GM21390 (cell line): ENCODE measurements around the gene LFNG.

Experiments used
- ATAC-seq: cut with Tn5 transposase; IDR thresholded peaks from one replicate; pipeline ENCODE4 v1.9.1; 2021; ENCODE audit not compliant: unreplicated experiment

Gene LFNG

GRCh38 chr7:2516194-2516555, 3.4 kb upstream of the LFNG start:
- ATAC-seq: no peak

- no peak for ATAC-seq
Measured at GRCh38 chr7:2517026-2517425, 2.5 kb upstream of the LFNG start.

GRCh38 chr7:2517678-2518507, 1.7 kb upstream of the LFNG start:
- no peak for ATAC-seq

GRCh38 chr7:2518737-2519118, 846 bp upstream of the LFNG start:
- no peak for ATAC-seq

GRCh38 chr7:2520131-2520760, 672 bp downstream of the LFNG start:
- ATAC-seq: no peak

GRCh38 chr7:2520761-2521290, 1.3 kb downstream of the LFNG start:
- no peak for ATAC-seq

GRCh38 chr7:2521341-2521745, 1.8 kb downstream of the LFNG start:
- ATAC-seq: no peak

GRCh38 chr7:2521952-2522591, 2.5 kb downstream of the LFNG start:
- no peak for ATAC-seq

- ATAC-seq: no peak
Measured at GRCh38 chr7:2522780-2523433, 3.3 kb downstream of the LFNG start.

- ATAC-seq: no peak
Measured at GRCh38 chr7:2523461-2523936, 3.9 kb downstream of the LFNG start.

- no peak for ATAC-seq
Measured at GRCh38 chr7:2523941-2524807, 4.6 kb downstream of the LFNG start.

- no peak for ATAC-seq
Measured at GRCh38 chr7:2524808-2525657, 5.5 kb downstream of the LFNG start.

- ATAC-seq: no peak
Measured at GRCh38 chr7:2525658-2526630, 6.4 kb downstream of the LFNG start.

GRCh38 chr7:2526659-2527504, 7.3 kb downstream of the LFNG start:
- ATAC-seq: no peak

GRCh38 chr7:2527505-2528467, 8.2 kb downstream of the LFNG start:
- no peak for ATAC-seq

- ATAC-seq: no peak
Measured at GRCh38 chr7:2528481-2529095, 9.0 kb downstream of the LFNG start.
